C4-2B (cell line): ENCODE measurements around the gene DHX15.

ENCODE experiments used
- CTCF ChIP-seq: fragments of 450-650 bp; conservative IDR thresholded peaks from 2 replicates; pipeline ENCODE4 v1.5.1; 2017; ENCODE audit warnings: mild to moderate bottlenecking
- ZFX ChIP-seq: fragments of 450-650 bp; IDR thresholded peaks from 2 replicates; pipeline ENCODE4 v1.6.1; 2017

GRCh38 chr4:24482871-24483270, 101.5 kb downstream of the DHX15 start:
- TF ChIP-seq CTCF (no peak), ZFX (no peak)
